ENCODE results near the gene SUV39H1. TPM values are rescaled to one million over a fixed set of nuclear protein-coding genes. Genes with fewer than 3 reads are reported as not detected.
"Not testable (repeated sequence)": the region's sequence is repeated elsewhere in the genome, so short reads cannot be mapped to it uniquely, and the experiment has no call there.

The SUV39H1 gene
- 2.6 and 3.7 TPM in 2 replicates for total RNA-seq

DNA sequence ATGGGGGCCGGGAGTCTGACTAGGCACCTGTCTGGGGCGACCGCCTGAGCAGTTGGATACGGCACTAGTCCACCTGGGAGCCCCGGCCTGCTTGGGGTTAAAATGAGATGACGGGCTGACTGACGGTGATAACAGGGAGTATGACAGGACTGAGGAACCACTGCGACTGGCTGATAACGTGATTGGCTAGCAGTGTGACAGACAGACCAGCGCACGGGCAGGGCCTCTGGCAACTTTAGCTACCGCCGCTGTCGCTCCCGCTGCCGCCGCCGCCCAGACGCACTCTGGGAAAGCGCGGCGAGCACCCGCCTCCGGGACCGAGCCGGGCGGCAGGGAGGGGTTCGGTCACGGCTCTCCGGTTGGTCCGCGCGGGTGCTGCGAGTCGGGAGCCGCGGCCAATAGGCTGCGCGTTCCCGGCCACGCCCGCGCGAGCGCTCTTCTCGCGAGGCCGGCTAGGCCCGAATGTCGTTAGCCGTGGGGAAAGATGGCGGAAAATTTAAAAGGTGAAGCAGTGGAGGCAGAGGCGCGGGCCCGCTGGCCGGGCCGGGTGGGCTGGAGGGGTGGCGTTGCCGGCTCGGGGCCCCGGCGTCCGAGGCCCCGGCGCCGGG, at the start of gene SUV39H1:
Gene SUV39H1 (plus strand): TSS at position 434 of the 608 bp plus-strand sequence. CDS start 51 bp downstream, at position 485.
- DNase-seq (ENCODE audit: low read depth in 2 of 2): peak; percentile 89 to 92

DNA sequence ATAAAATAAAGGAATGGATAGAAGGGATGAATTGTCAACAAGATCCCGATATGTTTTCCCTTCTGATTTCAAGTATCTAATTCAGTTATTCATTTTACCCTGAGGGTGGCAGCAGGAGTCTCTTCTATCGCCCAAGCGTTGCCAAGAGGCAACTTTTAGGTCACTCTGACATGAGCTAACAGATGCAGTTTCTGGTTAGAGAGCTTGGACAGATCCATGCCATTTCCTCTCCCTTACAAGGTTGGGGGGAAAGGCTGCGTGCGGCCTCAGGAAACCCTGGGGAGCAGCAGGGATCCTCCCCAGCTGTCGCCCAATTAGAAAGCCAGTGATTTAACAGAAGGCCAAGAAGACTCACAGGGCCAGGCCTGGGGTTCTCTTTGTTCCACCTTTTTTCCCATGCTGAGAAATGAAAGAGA, 48.2 kb upstream of the SUV39H1 start:
- peak; percentile 56 to 59 for DNase-seq (ENCODE audit: low read depth in 2 of 2)

GRCh38 chrX:48649102-48649501, 47.4 kb upstream of the SUV39H1 start:
- no peak for DNase-seq (ENCODE audit: low read depth in 2 of 2)

DNA sequence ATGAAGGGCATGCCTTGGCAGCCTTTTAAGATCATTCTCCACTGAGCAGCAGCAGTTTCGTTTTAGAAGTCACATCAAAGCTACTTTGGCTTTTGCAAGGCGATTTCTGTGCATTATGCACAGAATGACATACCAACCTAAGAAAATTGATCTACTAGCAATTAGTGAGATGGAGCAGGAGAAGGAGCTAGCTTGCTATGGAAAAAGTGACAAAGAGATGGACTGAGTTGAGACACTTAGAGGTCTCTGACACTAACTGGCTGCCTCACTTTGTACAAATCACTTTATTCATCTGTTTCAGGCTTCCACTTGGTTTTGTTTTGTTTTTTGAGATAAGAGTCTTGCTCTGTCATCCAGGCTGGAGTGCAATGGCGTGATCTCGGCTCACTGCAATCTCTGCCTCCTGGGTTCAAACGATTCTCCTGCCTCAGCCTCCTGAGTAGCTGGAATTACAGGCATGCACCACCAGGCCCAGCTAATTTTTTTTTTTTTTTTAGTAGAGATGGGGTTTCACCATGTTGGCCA, 44.4 kb upstream of the SUV39H1 start:
- DNase-seq (ENCODE audit: low read depth in 2 of 2): not testable (repeated sequence)

DNA sequence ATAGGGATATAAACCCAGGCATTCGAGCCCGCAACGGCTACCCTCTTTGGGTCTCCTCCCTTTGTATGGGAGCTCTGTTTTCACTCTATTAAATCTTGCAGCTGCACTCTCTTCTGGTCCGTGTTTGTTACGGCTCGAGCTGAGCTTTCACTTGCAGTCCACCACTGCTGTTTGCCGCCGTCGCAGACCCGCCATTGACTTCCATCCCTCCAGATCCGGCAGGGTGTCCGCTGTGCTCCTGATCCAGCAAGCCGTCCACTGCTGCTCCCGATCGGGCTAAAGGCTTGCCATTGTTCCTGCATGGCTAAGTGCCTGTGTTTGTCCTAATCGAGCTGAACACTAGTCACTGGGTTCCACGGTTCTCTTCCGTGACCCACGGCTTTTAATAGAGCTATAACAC, 41.8 kb upstream of the SUV39H1 start:
- DNase-seq (ENCODE audit: low read depth in 2 of 2): not testable (repeated sequence)

DNA sequence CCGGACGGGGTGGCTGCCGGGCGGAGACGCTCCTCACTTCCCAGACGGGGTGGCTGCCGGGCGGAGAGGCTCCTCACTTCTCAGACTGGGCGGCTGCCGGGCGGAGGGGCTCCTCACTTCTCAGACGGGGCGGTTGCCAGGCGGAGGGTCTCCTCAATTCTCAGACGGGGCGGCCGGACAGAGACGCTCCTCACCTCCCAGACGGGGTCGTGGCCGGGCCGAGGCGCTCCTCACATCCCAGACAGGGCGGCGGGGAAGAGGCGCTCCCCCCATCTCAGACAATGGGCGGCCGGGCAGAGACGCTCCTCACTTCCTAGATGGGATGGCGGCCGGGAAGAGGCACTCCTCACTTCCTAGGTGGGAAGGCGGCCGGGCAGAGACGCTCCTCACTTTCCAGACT, 36.8 kb upstream of the SUV39H1 start:
- DNase-seq (ENCODE audit: low read depth in 2 of 2): not testable (repeated sequence)

- no peak for DNase-seq (ENCODE audit: low read depth in 2 of 2)
These were observed 33.3 kb upstream of the SUV39H1 start for GRCh38 chrX:48663241-48663640.

- DNase-seq (ENCODE audit: low read depth in 2 of 2): no peak
These were observed 32.4 kb upstream of the SUV39H1 start for GRCh38 chrX:48664156-48664555.

- no peak for DNase-seq (ENCODE audit: low read depth in 2 of 2)
These were observed 30.5 kb upstream of the SUV39H1 start for GRCh38 chrX:48665991-48666390.

GRCh38 chrX:48666649-48667048, 29.9 kb upstream of the SUV39H1 start:
- no peak for DNase-seq (ENCODE audit: low read depth in 2 of 2)

- DNase-seq (ENCODE audit: low read depth in 2 of 2): no peak
These were observed 29.0 kb upstream of the SUV39H1 start for GRCh38 chrX:48667509-48667908.

GRCh38 chrX:48668187-48668586, 28.3 kb upstream of the SUV39H1 start:
- DNase-seq (ENCODE audit: low read depth in 2 of 2): not testable (repeated sequence)

DNA sequence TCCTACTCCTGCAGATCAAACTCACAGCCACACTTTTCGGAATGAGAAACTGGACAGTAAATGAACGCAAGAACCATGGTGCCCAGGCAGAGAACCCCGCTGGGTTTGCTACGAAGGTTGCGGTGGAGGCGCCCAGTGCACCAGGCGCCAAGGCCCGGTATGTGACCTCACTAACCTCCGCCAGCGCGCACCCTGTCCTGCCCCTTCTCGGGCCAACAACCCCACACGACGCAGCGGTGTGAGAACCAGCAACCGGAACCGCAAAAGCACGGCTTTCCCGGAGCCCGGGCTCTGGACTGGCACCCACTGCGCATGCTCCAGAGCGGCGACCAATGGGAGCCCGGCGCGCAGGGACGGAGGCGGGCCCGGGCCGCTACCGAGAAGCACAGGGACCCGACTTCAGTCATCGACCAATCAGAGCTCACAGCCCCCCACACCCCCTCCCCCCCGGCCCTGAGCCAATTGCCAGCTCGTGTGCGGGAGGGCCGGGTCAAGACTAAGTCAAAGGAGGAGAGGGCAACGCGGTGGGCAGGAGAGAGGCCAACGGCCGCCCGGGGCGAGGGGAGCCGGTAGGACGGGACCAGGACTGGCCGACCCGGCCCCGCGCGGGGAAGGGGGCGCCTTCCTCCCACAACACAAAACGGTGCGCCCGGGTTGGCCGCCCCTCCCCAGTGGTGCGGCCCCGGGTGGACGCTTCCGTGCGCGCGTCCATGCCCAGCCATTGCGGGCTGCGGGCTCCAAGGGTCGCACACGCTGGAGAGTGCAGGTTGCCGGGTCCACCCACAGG, 20.2 kb upstream of the SUV39H1 start:
- peak; percentile 90 to 91 for DNase-seq (ENCODE audit: low read depth in 2 of 2)

GRCh38 chrX:48676893-48677270, 19.7 kb upstream of the SUV39H1 start:
- DNase-seq (ENCODE audit: low read depth in 2 of 2): peak in 1 of 2 donors; percentile 9

DNA sequence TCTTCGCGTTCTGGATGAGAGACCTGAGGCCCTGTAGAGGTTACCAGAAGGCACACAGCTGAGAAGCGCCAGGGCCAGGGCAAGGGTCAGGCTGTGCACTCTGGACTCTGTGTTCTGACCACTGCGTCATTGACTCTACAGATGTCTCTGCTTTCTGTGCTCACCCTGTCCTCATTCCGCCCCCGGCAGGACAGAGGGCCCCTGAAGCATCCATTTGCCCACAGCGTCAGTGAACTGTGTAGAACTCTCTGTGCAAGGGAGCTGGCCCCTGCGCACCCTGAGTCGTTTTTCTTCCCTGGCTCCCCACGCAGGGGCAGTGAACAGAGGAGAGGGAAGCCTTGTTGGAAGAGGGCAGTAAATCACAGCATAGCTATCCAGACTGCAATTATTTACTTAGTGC, 19.0 kb upstream of the SUV39H1 start:
- no peak for DNase-seq (ENCODE audit: low read depth in 2 of 2)

DNA sequence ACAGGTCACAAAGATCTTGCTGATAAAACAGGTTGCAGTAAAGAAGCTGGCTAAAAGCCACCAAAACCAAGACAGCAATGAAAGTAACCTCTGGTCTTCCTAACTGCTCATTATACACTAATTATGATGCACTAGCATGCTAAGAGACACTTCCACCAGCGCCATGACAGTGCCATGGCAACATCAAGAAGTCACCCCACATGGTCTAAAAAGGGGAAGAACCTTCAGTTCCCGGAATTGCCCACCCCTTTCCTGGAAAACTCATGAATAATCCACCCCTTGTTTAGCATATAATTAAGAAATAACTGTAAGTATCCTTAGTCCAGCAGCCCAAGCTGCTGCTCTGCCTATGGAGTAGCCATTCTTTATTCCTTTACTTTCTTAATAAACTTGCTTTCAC, 16.1 kb upstream of the SUV39H1 start:
- DNase-seq (ENCODE audit: low read depth in 2 of 2): not testable (repeated sequence)

DNA sequence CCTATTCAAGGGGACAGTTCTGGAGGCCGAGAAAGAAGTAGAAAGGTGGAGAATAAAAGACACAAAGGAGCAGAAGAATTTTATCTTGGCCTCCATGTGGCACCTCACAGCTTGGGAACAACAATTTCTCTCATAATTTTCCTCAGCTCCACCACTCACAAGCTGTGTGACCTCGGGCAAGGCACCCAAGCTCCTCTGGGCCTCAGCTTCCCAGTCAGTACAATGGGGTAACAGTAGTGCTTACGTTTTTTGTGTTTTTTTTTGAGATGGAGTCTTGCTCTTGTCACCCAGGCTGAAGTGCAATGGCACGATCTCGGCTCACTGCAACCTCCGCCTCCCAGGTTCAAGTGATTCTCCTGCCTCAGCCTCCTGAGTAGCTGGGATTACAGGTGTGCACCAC, 15.6 kb upstream of the SUV39H1 start:
- not testable (repeated sequence) for DNase-seq (ENCODE audit: low read depth in 2 of 2)

- no peak for DNase-seq (ENCODE audit: low read depth in 2 of 2)
These were observed 14.9 kb upstream of the SUV39H1 start for GRCh38 chrX:48681539-48682183.

DNA sequence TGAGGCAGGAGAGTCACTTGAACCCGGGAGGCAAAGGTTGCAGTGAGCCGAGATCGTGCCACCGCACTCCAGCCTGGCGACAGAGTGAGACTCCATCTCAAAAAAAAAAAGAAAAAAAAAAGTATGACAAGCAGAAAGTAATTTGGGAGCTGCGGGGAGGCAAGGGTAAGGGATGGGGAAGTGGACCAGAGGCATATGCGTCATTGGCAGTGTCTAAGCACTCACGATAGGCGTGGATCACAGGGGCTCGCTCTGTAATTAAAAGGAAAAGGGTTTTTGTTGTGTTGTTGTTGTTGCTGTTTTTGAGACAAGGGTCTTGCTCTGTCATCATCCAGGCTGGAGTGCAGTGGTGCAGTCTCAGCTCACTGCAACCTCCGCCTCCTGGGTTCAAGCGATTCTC, 13.7 kb upstream of the SUV39H1 start:
- DNase-seq (ENCODE audit: low read depth in 2 of 2): not testable (repeated sequence)

GRCh38 chrX:48683411-48683982, 13.0 kb upstream of the SUV39H1 start, which contains the start of gene WAS:
Gene WAS (plus strand): TSS chrX:48683799. CDS start chrX:48683854, 55 bp downstream.
- DNase-seq (ENCODE audit: low read depth in 2 of 2): no peak

- no peak for DNase-seq (ENCODE audit: low read depth in 2 of 2)
These were observed 12.4 kb upstream of the SUV39H1 start for GRCh38 chrX:48684134-48684533.

- DNase-seq (ENCODE audit: low read depth in 2 of 2): no peak
These were observed 11.1 kb upstream of the SUV39H1 start for GRCh38 chrX:48685416-48685815.
